Activated T-helper 17 cell treated with anti-CD3 and anti-CD28 coated beads, Interleukin-2, amount 50 U/mL, for 72 hours (primary cell): ENCODE results near the gene AMN. TPM values are rescaled to one million over a fixed set of nuclear protein-coding genes. Genes with fewer than 3 reads are reported as not detected.
"Not testable (repeated sequence)": the region's sequence is repeated elsewhere in the genome, so short reads cannot be mapped to it uniquely, and the experiment has no call there.

ENCODE experiments used
- ATAC-seq: fragments of 150-1000 bp; cut with Tn5 transposase; replicated peaks from 2 replicates; pipeline ENCODE4 v1.10.0; 2021; ENCODE audit warnings: mild to moderate bottlenecking, moderate library complexity
- H3K27ac Mint-ChIP-seq: one replicate; pipeline ENCODE4 v1.8.0; 2022; ENCODE audit warnings: mixed read lengths
- H3K27me3 Mint-ChIP-seq: one replicate; pipeline ENCODE4 v1.8.0; 2022; ENCODE audit warnings: mixed read lengths
- H3K36me3 Mint-ChIP-seq: one replicate; pipeline ENCODE4 v1.8.0; 2022; ENCODE audit warnings: low read depth, mild to moderate bottlenecking, mixed read lengths
- H3K4me1 Mint-ChIP-seq: one replicate; pipeline ENCODE4 v1.8.0; 2022; ENCODE audit warnings: mixed read lengths
- H3K4me3 Mint-ChIP-seq: one replicate; pipeline ENCODE4 v1.8.0; 2022; ENCODE audit warnings: mild to moderate bottlenecking, mixed read lengths
- H3K9me3 Mint-ChIP-seq: one replicate; pipeline ENCODE4 v1.8.0; 2022; ENCODE audit warnings: mixed read lengths
- total RNA-seq, 2 donors: library from RNA; stranded (reverse); gene quantifications; one replicate each; pipeline ENCODE4 v1.2.3, GENCODE V29; 2022

The AMN gene
- total RNA-seq, 2 donors from 2014 or later: 2.1 to 2.3 TPM

- H3K27me3 Mint-ChIP-seq: peaks cover 8% of the 10 kb centered on the region
- no peaks in the 10 kb centered on the region for H3K36me3 Mint-ChIP-seq
- ATAC-seq: no peak
- H3K4me1 Mint-ChIP-seq: no peaks in the 10 kb centered on the region
- no peaks in the 10 kb centered on the region for H3K9me3 Mint-ChIP-seq
- H3K27ac Mint-ChIP-seq: no peak overlapping the region
- no peak overlapping the region for H3K4me3 Mint-ChIP-seq
These were observed 3.6 kb downstream of the AMN start for GRCh38 chr14:102926104-102926503.

- not testable (repeated sequence) for H3K4me3 Mint-ChIP-seq, H3K4me1 Mint-ChIP-seq, ATAC-seq, H3K27ac Mint-ChIP-seq, H3K9me3 Mint-ChIP-seq, H3K36me3 Mint-ChIP-seq, H3K27me3 Mint-ChIP-seq
These were observed 4.4 kb downstream of the AMN start for GRCh38 chr14:102926840-102927239.

- H3K9me3 Mint-ChIP-seq: no peaks in the 10 kb centered on the region
- H3K27ac Mint-ChIP-seq: no peak overlapping the region
- no peaks in the 10 kb centered on the region for H3K36me3 Mint-ChIP-seq
- ATAC-seq: no peak
- H3K27me3 Mint-ChIP-seq: peaks cover 8% of the 10 kb centered on the region
- H3K4me3 Mint-ChIP-seq: no peak overlapping the region
- no peaks in the 10 kb centered on the region for H3K4me1 Mint-ChIP-seq
These were observed 4.9 kb downstream of the AMN start for GRCh38 chr14:102927346-102927877.

GRCh38 chr14:102927878-102928411 lies 5.5 kb downstream of the AMN start:
- ATAC-seq: peak; percentile 12
- Mint-ChIP-seq H3K27ac (no peak overlapping the region), H3K4me1 (no peaks in the 10 kb centered on the region), H3K27me3 (peaks cover 8% of the 10 kb centered on the region), H3K36me3 (no peaks in the 10 kb centered on the region), H3K4me3 (peak overlapping the region; percentile 47), H3K9me3 (no peaks in the 10 kb centered on the region)

DNA sequence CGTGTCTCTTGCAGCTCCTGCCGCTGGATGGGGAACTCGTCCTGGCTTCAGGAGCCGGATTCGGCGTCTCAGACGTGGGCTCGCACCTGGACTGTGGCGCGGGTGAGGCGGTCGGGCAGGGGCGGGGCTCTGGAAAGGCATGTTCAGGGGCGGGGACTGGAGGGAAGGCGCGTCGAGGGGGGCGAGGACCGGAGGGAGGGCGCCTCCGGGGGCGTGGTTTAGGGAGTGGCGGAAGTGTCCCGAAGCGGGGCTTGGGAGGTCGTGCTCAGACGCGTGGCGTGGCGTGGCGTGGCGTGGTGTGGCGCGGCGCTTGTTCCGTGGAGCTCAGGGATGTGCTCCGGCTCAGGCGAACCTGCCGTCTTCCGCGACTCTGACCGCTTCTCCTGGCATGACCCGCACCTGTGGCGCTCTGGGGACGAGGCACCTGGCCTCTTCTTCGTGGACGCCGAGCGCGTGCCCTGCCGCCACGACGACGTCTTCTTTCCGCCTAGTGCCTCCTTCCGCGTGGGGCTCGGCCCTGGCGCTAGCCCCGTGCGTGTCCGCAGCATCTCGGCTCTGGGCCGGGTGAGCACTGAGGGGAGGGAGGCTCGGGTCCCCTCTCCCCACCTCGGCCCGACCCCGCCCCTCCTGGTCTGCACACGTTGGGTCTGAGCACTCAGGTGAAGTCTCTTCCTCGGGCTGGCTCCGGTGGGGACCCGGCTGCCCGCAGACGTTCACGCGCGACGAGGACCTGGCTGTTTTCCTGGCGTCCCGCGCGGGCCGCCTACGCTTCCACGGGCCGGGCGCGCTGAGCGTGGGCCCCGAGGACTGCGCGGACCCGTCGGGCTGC lies 6.2 kb downstream of the AMN start:
- Mint-ChIP-seq H3K4me1 (no peaks in the 10 kb centered on the region), H3K27ac (no peak overlapping the region), H3K27me3 (peaks cover 8% of the 10 kb centered on the region), H3K36me3 (no peaks in the 10 kb centered on the region), H3K9me3 (no peaks in the 10 kb centered on the region), H3K4me3 (peak overlapping the region; percentile 47)
- ATAC-seq: peak; percentile 69

DNA sequence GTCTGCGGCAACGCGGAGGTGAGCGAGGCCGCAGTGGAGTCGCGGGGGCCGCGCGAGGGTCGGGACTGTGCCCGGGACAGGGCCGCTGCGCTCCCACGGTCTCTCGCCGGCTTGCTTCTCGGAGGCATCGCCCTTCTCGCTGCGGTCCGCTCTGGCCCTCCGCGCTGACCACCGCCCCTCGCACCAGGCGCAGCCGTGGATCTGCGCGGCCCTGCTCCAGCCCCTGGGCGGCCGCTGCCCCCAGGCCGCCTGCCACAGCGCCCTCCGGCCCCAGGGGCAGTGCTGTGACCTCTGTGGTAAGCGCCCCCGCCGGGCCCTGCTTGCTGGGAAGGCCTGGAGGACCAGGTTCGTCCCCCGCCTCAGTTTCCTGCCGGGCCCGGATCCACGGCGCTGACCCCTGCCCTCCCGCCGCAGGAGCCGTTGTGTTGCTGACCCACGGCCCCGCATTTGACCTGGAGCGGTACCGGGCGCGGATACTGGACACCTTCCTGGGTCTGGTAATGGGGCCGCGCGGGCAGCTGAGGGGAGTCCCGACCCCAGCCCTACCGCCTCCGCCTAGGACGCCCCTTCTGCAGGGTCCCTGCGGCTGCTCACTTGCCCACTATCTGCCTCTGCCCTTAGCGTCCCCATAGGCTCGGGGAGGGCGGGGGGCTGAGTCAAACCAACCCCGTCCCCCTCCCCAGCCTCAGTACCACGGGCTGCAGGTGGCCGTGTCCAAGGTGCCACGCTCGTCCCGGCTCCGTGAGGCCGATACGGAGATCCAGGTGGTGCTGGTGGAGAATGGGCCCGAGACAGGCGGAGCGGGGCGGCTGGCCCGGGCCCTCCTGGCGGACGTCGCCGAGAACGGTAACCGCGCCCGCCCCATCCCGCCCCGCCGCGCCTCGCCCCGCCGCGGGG lies 7.0 kb downstream of the AMN start:
- no peak for ATAC-seq
- no peak overlapping the region for H3K4me3 Mint-ChIP-seq
- no peaks in the 10 kb centered on the region for H3K4me1 Mint-ChIP-seq
- peaks cover 8% of the 10 kb centered on the region for H3K27me3 Mint-ChIP-seq
- H3K27ac Mint-ChIP-seq: no peak overlapping the region
- no peaks in the 10 kb centered on the region for H3K9me3 Mint-ChIP-seq
- H3K36me3 Mint-ChIP-seq: no peaks in the 10 kb centered on the region

DNA sequence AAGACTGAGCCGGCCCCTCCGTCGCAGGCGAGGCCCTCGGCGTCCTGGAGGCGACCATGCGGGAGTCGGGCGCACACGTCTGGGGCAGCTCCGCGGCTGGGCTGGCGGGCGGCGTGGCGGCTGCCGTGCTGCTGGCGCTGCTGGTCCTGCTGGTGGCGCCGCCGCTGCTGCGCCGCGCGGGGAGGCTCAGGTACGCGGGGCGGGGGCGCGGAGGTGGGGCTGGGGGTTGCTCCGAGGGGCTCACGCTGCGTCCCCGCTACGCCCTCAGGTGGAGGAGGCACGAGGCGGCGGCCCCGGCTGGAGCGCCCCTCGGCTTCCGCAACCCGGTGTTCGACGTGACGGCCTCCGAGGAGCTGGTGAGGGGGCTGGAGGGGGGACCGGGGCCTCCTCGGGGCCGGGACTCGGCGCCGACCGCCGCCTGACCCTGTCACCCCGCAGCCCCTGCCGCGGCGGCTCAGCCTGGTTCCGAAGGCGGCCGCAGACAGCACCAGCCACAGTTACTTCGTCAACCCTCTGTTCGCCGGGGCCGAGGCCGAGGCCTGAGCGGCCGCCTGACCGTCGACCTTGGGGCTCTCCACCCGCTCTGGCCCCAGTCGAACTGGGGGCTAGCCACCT lies 7.8 kb downstream of the AMN start:
- no peak for ATAC-seq
- Mint-ChIP-seq H3K4me3 (no peak overlapping the region), H3K4me1 (no peaks in the 10 kb centered on the region), H3K27me3 (peaks cover 8% of the 10 kb centered on the region), H3K9me3 (no peaks in the 10 kb centered on the region), H3K36me3 (no peaks in the 10 kb centered on the region), H3K27ac (no peak overlapping the region)

DNA sequence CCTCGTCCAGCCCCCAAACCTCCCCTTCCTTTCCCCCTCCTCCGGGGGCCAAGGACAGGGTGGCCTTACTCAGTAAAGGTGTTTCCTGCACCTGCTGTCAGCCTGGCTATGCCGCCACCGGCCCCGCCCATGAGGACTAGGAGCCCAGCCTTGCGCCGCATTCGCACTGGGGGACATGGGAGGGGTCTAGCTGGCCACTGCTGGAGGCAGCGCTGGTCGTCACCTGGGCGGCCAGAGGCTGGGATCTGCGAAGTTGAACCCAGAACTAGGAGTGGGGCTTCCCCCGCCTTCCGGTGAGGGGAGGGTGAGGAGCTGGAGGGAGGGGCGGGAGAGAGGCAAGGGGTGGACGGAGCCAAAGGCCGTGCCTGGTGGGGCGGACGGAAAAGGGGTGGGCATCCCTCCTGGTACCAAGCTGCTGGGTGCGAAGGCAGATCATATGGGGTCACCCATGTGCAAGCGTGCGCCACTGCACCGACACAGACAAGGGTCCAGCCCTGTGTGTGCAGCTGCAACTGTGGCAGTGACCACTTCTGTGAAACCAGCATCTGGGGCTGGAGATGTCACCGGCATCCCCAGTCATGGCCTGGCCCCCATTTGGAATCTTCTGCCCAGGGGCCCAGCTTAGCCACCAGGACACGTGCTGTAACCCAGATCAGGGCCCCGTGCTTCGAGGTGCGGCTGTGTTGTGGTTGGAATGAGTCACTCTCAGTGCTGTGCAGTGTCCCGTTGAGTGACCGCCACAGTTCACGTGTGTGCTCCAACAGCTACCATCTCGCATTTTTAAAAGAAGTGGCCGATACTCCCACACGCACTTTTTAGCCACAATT lies 8.5 kb downstream of the AMN start:
- ATAC-seq: no peak
- no peaks in the 10 kb centered on the region for H3K9me3 Mint-ChIP-seq
- H3K36me3 Mint-ChIP-seq: no peaks in the 10 kb centered on the region
- H3K4me1 Mint-ChIP-seq: no peaks in the 10 kb centered on the region
- no peak overlapping the region for H3K27ac Mint-ChIP-seq
- peaks cover 6% of the 10 kb centered on the region for H3K27me3 Mint-ChIP-seq
- no peak overlapping the region for H3K4me3 Mint-ChIP-seq

- Mint-ChIP-seq H3K9me3 (no peaks in the 10 kb centered on the region), H3K4me1 (no peaks in the 10 kb centered on the region), H3K4me3 (no peak overlapping the region)
These were observed 9.3 kb downstream of the AMN start for GRCh38 chr14:102931580-102932285.

DNA sequence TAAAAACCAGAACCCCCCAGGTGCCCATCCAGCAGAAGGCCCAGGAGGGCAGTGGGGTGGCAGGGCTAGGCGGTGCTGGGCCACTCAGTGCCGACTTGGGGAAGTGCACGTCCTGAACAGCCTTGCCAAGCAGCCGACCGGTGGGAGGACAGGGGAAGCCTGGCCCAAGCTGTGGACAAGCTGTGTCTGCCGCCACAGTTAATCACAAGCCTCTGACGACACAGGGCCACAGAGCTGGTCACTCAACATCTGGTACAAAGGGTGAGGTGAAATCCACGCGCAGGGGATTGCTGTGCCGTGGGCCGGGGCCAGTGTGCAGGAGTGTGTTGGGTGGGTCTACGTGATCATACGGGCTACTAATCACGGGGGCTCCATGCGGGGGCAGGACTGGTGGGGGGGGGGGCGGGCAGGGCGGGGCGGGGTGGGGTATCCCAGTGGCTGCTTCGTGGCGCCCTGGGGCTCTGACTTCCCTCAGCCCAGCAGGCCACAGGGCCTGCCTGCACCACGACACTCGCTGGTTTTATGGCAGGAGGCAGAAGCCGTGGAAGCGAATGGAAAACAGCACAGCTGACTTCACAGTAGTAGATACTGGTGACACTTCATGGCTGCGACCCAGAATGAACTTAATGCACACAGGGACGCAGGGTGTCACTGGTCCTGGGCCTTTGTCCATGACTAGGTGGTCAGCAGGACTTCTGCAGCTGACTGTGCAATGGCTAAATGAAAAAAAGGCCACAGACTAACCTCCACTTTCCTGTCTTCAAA lies 10.2 kb downstream of the AMN start:
- no peaks in the 10 kb centered on the region for H3K4me1 Mint-ChIP-seq
- no peaks in the 10 kb centered on the region for H3K9me3 Mint-ChIP-seq
- no peaks in the 10 kb centered on the region for H3K27me3 Mint-ChIP-seq
- no peak overlapping the region for H3K4me3 Mint-ChIP-seq
- no peak for ATAC-seq
- no peak overlapping the region for H3K27ac Mint-ChIP-seq
- no peaks in the 10 kb centered on the region for H3K36me3 Mint-ChIP-seq

More at GRCh38 chr14:102931580-102932285, 9.3 kb downstream of the AMN start:
- H3K27me3 Mint-ChIP-seq: peaks cover 4% of the 10 kb centered on the region
- ATAC-seq: no peak
- H3K27ac Mint-ChIP-seq: no peak overlapping the region
- H3K36me3 Mint-ChIP-seq: no peaks in the 10 kb centered on the region

DNA sequence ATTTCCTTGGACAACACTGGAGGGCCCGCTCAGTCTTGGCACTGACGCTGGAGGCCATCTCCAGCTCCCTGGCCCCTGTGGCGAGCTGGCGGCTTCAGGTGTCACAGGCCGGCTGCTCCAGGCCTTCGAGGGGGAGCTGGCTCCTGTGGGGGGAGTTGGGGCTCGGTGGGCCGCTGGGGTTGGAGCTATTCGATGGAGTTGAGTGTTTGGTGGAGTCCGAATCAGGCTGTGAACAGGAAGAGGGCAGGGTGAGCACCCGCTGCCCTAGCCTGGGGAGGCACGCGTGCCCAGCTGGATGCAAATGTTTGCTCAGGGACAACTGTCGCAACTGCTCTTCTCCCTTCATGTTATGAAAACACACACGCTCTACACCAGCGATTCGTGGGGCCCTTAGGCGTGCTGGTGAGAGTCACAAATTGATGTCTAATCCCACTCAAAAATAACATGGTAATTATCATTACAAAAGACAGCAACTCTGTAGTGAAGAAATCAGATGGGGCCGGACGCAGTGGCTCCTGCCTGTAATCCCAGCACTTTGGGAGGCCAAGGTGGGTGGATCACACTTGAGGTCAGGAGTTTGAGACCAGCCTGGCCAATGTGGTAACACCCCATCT lies 11.3 kb downstream of the AMN start:
- Mint-ChIP-seq H3K4me3 (no peak overlapping the region), H3K27me3 (no peaks in the 10 kb centered on the region), H3K9me3 (no peaks in the 10 kb centered on the region), H3K36me3 (no peaks in the 10 kb centered on the region), H3K27ac (no peak overlapping the region), H3K4me1 (no peaks in the 10 kb centered on the region)
- no peak for ATAC-seq

- Mint-ChIP-seq H3K4me1 (no peaks in the 10 kb centered on the region), H3K9me3 (no peaks in the 10 kb centered on the region), H3K4me3 (no peak overlapping the region), H3K27ac (no peak overlapping the region), H3K27me3 (no peaks in the 10 kb centered on the region), H3K36me3 (no peaks in the 10 kb centered on the region)
- no peak for ATAC-seq
These were observed 13.3 kb downstream of the AMN start for GRCh38 chr14:102935756-102936155.
